GM19099 (cell line): ENCODE data around the gene PGM2.
A peak's percentile ranks its signal among the peaks of the same experiment; 100 is the strongest.

Source experiments
- POLR2A ChIP-seq: IDR thresholded peaks from 3 replicates; pipeline ENCODE4 v1.6.1; 2011; ENCODE audit warnings: low read depth; ENCODE audit not compliant: insufficient read length; ENCODE audit errors: extremely low read depth

The PGM2 gene

DNA sequence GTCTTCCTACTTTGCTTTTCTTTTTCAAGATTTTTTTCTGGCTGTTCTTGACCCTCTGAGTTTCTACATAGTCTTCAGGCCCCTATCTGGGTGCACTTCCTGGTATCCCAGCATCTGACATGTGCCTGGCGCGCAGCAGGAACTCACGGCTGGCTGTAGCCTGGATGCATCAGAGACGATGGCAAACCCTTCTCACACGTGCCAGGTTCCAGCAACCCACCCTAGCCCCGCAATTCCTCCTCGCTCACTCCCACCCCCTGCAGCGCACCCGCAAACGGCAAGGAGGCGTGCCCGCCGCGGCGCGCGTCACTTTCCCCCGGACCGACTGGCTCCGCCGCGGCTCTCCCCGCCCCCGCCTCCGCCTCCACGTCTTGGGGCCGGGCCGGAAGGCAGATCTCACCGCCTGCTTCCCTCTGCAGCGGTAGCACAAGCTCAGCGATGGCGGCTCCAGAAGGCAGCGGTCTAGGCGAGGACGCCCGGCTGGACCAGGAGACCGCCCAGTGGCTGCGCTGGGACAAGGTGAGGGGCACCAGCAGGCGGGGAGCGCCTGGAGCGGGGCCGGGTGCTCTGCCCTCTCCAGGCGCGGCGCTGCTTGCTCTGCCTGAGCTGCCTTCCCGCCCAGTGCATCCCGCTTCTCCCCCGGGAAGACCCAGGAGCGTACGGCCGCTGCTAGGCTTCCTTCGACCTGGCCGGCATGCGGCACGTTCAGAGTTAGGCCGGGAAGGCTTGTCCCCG is at the start of gene PGM2:
Gene PGM2, plus strand, starts transcription at position 392 of the 735 bp plus-strand sequence. Its CDS starts 47 bp downstream, at position 439.
- TF ChIP-seq POLR2A: peak; percentile 95

DNA sequence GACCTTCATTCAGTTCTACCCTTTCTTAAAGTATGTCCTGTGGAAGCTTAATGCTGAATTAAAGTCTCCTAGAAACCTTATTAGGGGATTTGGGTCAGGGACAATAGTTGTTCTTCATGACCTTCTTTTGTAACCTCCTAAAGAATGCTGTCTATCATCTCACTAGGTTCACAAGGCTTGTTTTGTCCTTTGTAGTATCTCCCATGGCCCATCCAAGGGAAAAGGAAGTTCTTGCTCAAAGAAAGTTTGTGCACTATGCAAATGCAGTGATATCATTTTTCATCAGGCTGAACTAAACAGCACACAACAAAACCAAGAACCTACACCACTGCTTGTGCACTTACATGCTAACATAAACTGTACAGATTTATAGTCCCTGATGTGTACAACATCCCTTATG is 46.6 kb upstream of the PGM2 start:
- TF ChIP-seq POLR2A: no peak

DNA sequence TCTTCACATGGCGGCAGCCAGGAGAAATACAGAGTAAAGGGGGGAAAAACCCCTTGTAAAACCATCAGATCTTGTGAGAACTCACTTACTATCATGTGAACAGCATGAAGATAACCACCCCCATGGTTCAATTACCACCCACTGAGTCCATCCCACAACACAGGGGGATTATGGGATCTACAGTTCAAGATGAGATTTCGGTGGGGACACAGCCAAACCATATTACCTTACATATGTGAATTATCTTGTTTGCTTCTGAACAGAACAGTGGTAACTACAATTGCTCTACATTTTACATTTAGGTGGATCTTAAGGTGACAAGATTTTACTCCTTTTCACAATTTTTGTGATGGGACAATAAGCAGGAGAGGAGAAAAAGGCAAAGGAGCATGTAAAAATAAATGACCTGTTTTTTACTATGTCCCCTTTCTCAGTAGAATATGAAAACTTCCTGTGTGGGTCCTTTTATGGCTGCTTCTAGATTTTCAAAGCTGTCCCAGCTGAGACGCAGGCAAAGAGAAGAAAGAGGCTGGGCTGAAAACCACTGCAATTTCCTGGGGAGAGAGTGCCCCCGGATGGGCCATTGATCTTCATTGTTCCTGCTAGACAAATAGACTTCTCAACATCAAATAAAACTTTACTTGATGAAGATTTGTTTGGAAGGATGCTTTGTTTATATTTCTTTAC is 45.9 kb upstream of the PGM2 start:
- TF ChIP-seq POLR2A: no peak

DNA sequence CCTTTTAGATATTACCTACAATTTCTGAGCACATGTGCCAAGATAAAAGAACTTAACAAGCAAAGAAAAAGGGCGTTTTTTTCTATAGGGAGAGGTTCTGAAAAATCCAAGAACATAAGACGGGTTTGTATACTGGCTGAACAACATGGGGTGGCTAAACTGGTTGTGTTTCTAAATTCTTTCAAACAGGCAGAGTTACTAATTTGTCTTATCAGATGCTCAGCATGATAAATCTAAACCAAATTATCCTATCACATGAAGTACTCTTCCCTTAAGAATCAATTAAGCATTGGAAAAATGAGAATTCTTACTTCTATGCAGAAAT is 45.4 kb upstream of the PGM2 start:
- no peak for TF ChIP-seq POLR2A

DNA sequence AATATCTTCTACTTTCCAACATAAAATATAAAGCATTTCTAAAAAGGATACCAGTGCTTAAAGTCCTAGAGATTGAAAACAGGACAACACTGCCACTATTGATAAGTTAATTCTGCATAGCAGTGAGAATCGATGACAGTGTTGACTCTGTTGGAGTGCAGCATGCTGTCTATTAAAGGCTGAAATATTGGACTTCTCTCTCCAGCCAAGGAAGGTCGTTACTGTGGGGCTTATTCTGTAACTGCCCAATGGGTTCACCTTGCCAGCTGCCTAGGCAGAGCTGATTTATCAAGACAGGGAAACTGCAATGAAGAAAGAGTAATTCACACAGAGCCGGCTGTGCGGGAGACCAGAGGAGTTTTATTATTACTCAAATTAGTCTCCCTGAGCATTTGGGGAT is 37.7 kb upstream of the PGM2 start:
- TF ChIP-seq POLR2A: no peak

DNA sequence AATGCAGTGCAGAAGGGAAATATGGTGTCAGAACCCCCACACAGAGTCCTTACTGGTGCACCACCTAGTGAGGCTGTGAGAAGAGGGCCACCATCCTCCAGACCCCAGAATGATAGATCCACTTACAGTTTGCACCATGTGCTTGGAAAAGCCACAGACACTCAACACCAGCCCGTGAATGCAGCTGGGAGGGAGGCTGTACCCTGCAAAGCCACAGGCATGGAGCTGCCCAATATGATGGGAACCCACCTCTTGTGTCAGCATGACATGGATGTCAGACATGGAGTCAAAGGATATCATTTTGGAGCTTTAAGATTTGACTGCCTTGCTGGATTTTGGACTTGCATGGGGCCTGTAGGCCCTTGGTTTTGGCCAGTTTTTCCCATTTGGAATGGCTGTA is 34.2 kb upstream of the PGM2 start:
- no peak for TF ChIP-seq POLR2A

DNA sequence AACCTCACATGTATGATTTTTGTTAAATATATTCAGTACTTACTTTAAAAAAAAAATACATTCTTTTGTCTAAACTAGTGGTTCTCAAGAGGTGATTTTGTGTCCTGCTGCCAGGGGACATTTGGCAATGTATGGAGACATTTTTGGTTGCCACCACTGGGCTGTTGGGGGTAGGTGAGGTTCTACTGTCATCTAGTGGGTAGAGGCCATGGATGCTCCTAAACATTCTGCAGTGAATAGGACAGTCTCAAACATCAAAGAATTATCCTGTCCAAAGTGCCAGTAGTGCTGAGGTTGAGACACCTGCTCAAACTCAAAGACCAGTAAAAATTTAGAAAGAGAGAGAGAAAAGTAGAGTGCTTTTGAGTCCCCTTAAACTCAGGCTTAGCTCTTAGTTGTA is 32.9 kb upstream of the PGM2 start:
- no peak for TF ChIP-seq POLR2A

DNA sequence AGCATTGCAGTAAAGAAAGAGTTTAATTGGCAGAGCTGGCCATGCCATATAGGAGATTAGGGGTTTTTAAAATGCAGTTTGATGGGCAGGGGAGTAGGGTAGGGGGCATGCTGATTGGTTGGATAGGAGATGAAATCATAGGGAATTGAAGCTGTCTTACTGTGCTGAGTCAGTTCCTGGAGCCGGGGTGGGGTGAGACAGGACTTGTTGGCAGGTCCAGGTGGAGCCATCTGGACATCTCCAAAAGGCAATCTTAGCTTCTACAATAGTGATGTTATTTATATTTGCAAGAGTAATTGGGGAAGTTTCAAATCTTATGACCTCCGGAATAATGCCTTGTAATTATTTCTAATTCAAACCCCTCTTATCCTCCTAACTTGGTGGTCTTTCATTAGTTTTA is 32.4 kb upstream of the PGM2 start:
- TF ChIP-seq POLR2A: no peak

DNA sequence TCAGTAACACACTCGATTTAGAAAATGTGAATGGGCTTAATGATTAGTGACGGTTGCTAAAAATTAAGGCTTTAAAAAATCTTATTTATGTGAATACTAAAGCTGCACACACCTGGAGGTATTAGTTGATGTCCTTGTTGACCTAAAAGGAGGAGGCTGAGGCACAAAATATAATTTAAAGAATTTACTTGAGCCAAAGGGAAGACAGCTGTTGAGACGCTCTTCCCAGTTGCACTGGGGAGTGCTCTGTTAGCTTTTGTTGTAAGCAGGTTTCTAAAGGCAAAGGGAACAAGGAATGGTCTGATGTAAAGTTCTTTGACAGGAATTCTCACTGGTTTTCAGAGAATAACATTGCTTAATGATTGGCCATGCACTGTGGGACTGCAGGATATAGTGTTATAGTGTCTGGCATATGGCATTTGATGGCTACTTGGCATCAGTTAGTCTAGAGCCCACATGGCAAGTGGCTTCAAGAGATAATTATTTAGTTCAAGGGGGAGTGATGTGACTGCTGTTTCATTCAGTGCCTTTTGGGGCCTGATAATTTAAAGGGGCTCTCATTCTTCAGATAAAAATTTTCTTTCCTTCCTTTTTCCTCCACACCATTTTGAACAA is 30.8 kb upstream of the PGM2 start:
- TF ChIP-seq POLR2A: no peak

DNA sequence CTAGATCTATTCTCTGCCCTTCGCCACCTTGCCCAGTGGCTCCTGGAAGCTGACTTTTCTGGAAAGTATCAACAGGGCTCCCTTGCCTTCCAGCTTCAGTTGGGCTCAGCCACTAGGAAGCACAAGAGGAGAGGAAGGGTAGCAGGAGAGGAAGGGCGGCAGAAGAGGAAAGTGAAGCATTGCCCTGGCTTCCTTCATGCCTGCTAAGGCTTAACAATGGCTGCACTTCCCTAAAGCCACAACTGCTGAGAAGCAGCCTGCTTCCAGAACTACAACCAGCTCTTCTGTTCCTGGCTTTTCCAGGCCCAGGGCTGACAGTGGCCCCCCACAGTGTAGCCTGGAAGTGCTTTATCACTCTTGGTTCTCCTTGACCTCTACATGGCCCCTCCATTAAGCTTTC is 29.1 kb upstream of the PGM2 start:
- no peak for TF ChIP-seq POLR2A

DNA sequence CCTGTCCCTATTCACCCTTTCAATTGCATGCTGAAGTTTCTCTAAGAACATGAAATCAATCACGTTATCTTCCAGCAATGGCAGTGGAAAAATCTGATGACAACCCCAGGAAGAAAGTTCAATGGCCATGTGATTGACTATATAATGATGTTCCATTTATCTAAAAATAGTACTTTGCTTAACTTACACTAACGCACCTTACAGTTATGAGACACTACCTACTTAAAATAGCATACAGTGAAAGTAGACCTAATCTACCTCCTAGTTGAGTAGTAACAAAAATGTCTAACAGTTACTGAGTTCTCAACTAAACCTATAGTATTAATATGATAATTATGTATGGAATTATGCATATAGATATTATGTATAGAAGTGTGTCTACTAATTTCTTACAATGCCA is 28.6 kb upstream of the PGM2 start:
- TF ChIP-seq POLR2A: no peak

DNA sequence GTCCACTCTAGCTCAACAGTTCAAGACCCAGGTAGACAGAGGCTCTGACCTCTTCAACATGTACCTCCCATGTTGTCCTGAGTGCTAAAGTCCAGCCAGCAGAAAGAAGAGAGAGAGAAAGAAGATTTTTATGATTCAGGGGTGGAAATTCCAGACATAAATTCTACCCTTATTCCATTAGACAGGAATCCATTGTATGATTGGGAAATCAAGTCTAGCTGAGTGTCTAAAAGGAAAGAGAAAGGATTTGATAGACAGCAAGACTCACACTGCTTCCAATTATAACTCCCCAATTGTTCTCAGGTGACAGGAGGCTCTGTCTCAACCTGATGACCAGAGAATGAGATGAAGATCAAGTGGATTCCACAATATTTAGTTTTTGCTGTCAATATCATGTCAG is 27.9 kb upstream of the PGM2 start:
- TF ChIP-seq POLR2A: no peak

DNA sequence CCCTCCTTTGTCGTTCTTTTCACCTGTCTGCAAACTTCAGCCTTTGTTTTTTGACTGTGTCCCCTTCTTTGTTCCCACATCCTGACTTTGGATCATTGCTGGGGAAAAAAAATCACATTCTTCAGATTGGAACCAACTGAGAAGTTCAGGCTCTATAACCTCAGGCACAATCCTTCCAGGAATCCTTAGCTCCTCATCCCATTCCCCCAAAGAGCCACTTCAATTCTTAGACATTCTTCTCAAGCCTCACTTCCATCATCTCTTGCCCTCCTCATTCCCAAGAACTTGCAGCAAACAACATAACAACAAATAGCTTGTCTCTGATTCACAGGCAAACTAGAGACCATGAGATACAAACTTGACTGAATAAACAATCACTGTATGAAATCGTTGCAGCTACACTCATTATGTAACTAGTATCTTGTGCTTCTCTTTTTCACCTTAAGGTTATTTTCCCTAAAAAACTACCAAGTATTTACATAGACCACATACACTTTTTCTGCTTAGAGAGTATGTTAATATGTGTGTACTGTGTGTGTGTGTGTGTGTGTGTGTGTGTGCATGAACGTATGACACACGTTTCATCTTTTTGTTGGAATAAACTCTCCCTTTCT is 26.4 kb upstream of the PGM2 start:
- no peak for TF ChIP-seq POLR2A

DNA sequence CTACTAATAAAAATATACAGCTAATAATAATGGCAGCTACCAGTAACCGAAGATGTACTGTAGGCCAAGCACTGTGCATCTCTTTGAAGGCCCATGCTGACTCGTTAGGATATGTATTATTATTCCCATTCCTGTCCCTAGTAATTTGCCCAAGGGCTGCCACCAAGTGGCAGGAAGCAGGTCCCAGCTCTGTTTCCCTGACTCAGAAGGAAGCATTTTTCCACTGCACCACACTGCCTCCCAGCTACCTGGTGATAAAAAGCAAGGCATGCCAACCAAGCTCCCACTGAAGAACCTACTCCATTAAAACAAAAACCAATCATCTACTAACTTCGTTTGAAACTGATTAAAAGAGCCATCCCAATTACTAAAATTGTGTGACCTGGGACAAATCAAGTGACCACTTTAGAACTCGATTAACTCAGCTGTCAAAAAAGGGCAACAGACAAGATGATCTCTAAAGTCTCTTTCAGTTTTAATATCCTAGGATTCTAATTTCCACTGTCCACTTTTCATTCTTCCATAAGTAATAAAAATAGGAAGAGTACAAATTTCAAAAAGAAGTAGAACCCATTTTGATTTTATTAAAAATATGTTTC is 24.3 kb upstream of the PGM2 start:
- TF ChIP-seq POLR2A: no peak

DNA sequence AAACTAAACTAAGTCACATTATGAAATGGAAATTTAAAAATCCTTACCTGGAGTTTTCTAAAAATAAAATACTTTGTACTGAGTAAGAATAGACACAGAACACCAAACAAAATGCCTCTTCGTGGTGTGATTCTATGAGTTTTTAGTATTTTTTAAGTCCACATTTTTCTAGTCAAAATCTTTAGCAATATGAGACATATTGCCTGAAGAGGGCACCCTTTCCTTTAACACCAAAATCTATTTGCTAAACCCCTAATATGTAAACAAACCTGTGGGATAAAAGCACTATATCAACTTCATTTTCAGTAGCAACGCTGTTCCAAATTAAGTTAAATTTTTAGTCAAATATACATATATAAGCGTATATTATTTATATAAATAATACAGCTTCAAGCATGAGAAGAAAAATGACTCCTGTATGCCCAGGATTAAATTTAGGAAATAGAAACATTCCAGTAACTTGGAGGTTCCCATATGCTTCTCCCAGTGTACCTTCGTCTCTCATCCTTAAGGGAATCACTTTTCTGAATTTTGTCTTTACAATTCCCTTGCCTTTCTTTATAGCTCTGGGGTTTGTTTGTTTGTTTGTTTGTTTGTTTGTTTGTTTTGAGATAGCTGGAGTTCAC is 23.0 kb upstream of the PGM2 start:
- TF ChIP-seq POLR2A: no peak
